ENCODE measurements around the gene MFSD12.

Gene MFSD12

DNA sequence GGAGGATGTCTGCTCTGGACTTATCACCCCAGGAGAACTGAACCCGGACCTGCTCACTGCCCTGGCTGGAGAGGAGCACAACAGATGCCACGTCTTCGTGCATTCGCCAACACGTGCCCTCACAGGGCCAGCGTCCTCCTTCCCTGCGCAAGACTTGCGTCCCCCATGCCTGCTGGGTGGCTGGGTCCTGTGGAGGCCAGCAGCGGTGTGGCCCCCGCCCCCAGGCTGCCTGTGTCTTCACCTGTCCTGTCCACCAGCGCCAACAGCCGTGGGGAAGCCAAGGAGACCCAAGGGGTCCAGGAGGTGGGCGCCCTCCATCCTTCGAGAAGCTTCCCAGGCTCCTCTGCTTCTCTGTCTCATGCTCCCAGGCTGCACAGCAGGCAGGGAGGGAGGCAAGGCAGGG lies 21.8 kb downstream of the MFSD12 start:
- no peaks in the 10 kb centered on the region for H3K27me3 ChIP-seq (replicated peaks)
- no peak overlapping the region for H3K27ac ChIP-seq
- TF ChIP-seq, protein P1, sequence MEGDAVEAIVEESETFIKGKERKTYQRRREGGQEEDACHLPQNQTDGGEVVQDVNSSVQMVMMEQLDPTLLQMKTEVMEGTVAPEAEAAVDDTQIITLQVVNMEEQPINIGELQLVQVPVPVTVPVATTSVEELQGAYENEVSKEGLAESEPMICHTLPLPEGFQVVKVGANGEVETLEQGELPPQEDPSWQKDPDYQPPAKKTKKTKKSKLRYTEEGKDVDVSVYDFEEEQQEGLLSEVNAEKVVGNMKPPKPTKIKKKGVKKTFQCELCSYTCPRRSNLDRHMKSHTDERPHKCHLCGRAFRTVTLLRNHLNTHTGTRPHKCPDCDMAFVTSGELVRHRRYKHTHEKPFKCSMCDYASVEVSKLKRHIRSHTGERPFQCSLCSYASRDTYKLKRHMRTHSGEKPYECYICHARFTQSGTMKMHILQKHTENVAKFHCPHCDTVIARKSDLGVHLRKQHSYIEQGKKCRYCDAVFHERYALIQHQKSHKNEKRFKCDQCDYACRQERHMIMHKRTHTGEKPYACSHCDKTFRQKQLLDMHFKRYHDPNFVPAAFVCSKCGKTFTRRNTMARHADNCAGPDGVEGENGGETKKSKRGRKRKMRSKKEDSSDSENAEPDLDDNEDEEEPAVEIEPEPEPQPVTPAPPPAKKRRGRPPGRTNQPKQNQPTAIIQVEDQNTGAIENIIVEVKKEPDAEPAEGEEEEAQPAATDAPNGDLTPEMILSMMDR (IDR thresholded peaks at IDR 0.05; ENCODE audit: low read depth, low read length, missing control alignments): no peak
- no peak overlapping the region for H3K4me3 ChIP-seq (ENCODE audit: low read depth, low read length)
- DNase-seq: no peak
- peaks cover 42% of the 10 kb centered on the region for H3K36me3 ChIP-seq (replicated peaks)
- in situ Hi-C loops (cut with HindIII; ENCODE audit: low pct_ligation_motif_present, low sequenced_read_pairs): no loop called here

DNA sequence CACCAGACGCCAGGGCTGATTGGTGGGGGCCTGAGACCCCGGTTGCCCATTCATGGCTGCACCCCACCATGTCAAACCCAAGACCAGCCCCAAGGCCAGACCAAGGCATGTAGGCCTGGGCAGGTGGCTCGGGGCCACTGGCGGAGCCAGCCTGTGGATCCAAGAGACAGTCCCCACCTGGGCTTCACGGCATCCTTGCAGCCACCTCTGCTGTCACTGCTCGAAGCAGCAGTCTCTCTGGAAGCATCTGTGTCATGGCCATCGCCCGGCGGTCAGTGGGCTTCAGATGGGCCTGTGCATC lies 22.2 kb downstream of the MFSD12 start:
- no peak for DNase-seq
- Histone ChIP-seq H3K27ac (no peak overlapping the region), H3K36me3 (replicated peaks) (peaks cover 44% of the 10 kb centered on the region), H3K4me3 (ENCODE audit: low read depth, low read length) (no peak overlapping the region), H3K27me3 (replicated peaks) (no peaks in the 10 kb centered on the region)
- in situ Hi-C loops (cut with HindIII; ENCODE audit: low pct_ligation_motif_present, low sequenced_read_pairs): no loop called here
- TF ChIP-seq, protein P1 (IDR thresholded peaks at IDR 0.05; ENCODE audit: low read depth, low read length, missing control alignments): no peak

DNA sequence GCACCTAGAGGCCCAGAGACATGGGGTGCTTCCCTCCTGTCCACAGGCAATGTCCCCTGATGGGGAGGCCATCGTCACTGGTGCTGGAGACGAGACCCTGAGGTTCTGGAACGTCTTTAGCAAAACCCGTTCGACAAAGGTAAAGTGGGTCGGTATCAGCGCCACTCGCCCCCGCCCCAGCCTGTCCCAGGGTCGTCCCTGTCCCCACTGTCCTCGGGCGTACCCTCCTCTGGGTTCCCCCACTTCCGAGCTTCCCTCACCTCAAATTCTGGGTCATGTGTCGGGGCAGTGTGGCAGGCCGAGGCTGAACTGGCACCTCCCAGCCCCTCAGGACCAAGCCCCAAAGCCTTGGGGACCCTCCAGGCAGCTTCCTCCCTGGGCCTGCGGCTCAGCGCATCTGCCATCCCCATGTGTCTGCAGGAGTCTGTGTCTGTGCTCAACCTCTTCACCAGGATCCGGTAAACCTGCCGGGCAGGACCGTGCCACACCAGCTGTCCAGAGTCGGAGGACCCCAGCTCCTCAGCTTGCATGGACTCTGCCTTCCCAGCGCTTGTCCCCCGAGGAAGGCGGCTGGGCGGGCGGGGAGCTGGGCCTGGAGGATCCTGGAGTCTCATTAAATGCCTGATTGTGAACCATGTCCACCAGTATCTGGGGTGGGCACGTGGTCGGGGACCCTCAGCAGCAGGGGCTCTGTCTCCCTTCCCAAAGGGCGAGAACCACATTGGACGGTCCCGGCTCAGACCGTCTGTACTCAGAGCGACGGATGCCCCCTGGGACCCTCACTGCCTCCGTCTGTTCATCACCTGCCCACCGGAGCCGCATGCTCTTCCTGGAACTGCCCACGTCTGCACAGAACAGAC lies 22.8 kb downstream of the MFSD12 start:
- in situ Hi-C loops (cut with HindIII; ENCODE audit: low pct_ligation_motif_present, low sequenced_read_pairs): no loop called here
- H3K27ac ChIP-seq: no peak overlapping the region
- TF ChIP-seq, protein P1 (IDR thresholded peaks at IDR 0.05; ENCODE audit: low read depth, low read length, missing control alignments): no peak
- H3K27me3 ChIP-seq (replicated peaks): no peaks in the 10 kb centered on the region
- H3K36me3 ChIP-seq (replicated peaks): peaks cover 44% of the 10 kb centered on the region
- no peak overlapping the region for H3K4me3 ChIP-seq (ENCODE audit: low read depth, low read length)
- no peak for DNase-seq

DNA sequence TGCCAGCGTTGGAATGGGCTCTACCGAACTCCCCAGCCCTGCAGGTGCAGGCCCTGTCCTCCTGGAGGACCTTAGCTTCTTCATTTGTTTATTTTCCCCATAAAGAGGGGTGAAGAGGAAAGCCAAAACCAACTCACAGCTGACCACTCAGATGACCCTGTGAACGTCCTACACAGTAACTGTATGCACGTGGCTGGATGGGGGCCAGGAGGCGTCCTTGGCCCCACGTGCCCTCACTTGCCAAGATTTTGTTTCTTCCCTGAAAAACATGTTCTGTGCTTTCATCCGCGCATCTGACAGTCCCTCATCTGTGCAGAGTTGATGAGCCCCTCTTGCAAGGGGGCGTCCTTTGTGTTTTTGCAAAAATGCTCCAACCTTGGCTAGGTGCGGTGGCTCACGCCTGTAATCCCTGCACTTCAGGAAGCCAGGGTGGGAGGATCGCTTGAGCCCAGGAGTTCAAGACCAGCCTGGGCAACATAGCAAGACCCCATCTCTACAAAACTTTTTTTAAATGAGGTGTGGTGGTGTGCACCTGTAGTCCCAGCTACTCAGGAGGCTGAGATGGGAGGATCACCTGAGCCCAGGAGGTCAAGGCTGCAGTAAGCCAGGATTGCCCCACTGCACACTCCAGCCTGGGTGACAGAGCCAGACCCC lies 23.7 kb downstream of the MFSD12 start:
- in situ Hi-C loops (cut with HindIII; ENCODE audit: low pct_ligation_motif_present, low sequenced_read_pairs): no loop called here
- no peaks in the 10 kb centered on the region for H3K27me3 ChIP-seq (replicated peaks)
- no peak overlapping the region for H3K4me3 ChIP-seq (ENCODE audit: low read depth, low read length)
- TF ChIP-seq, protein P1 (IDR thresholded peaks at IDR 0.05; ENCODE audit: low read depth, low read length, missing control alignments): no peak
- no peak overlapping the region for H3K27ac ChIP-seq
- no peak for DNase-seq
- H3K36me3 ChIP-seq (replicated peaks): peaks cover 44% of the 10 kb centered on the region

DNA sequence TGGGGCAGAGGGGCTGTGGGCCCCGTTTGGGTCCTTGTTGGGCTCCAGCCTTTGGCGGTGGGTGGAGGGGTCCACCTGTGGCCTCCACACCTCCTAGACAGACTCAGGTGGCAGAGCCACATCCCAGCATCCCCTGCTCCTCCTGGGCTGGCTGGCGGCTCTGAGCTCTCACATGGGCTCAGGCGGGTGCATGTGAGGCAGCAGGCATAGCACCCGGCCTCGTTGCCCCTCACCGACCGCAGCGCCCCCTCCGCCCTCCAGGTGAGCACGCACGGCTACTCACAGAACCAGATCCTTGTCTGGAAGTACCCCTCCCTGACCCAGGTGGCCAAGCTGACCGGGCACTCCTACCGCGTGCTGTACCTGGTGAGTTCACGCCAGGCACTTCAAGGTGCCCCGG lies 24.4 kb downstream of the MFSD12 start:
- H3K27ac ChIP-seq: no peak overlapping the region
- TF ChIP-seq, protein P1 (IDR thresholded peaks at IDR 0.05; ENCODE audit: low read depth, low read length, missing control alignments): no peak
- DNase-seq: no peak
- in situ Hi-C loops (cut with HindIII; ENCODE audit: low pct_ligation_motif_present, low sequenced_read_pairs): no loop called here
- no peaks in the 10 kb centered on the region for H3K27me3 ChIP-seq (replicated peaks)
- peaks cover 48% of the 10 kb centered on the region for H3K36me3 ChIP-seq (replicated peaks)
- H3K4me3 ChIP-seq (ENCODE audit: low read depth, low read length): no peak overlapping the region
